Spleen (tissue), 11 donors: ENCODE data around the gene ERMARD. TPM values are rescaled to one million over a fixed set of nuclear protein-coding genes. Genes with fewer than 3 reads are reported as not detected.

Experiments
- DNase-seq: peaks from one replicate; pipeline ENCODE4 v3.0.0-alpha.2; 2020
- H3K27ac ChIP-seq, 8 donors: fragments of 200-600 bp; sonication (generic) in 7 of 8; 1 replicate in 4 of 8; 2 replicates in 4 of 8; pipeline versions ENCODE4 v1.5.0 to v1.8.0; 2016 to 2021; ENCODE audit warnings: inconsistent platforms in 4 of 8, mild to moderate bottlenecking in 4 of 8, moderate library complexity in 1 of 8
- H3K27me3 ChIP-seq, 7 donors: fragments of 200-600 bp; sonication (generic) in 6 of 7; replicated peaks in 1 of 7; 1 replicate in 4 of 7; 2 replicates in 3 of 7; pipeline versions ENCODE4 v1.5.0 to v1.8.0; 2016 to 2021; ENCODE audit warnings: inconsistent platforms in 3 of 7, mild to moderate bottlenecking in 1 of 7
- H3K36me3 ChIP-seq, 6 donors: fragments of 200-600 bp; sonication (generic) in 5 of 6; 1 replicate in 4 of 6; 2 replicates in 2 of 6; pipeline versions ENCODE4 v1.5.0 to v1.8.0; 2016 to 2021; ENCODE audit warnings: inconsistent platforms in 2 of 6
- H3K4me1 ChIP-seq, 6 donors: fragments of 200-600 bp; sonication (generic) in 5 of 6; 1 replicate in 3 of 6; 2 replicates in 3 of 6; pipeline versions ENCODE4 v1.5.0 to v1.8.0; 2016 to 2021; ENCODE audit warnings: inconsistent platforms in 3 of 6
- H3K4me3 ChIP-seq, 8 donors: fragments of 200-600 bp; sonication (generic) in 7 of 8; 1 replicate in 4 of 8; 2 replicates in 4 of 8; pipeline versions ENCODE4 v1.5.0 to v1.8.0; 2016 to 2021; ENCODE audit warnings: inconsistent platforms in 4 of 8, mild to moderate bottlenecking in 4 of 8, moderate library complexity in 2 of 8
- H3K9me3 ChIP-seq, 8 donors: fragments of 200-600 bp; sonication (generic) in 7 of 8; 1 replicate in 4 of 8; 2 replicates in 4 of 8; pipeline versions ENCODE4 v1.5.0 to v1.8.0; 2016 to 2021; ENCODE audit warnings: inconsistent platforms in 4 of 8
- POLR2A ChIP-seq, 3 donors: fragments of 450-650 bp; IDR thresholded peaks; one replicate each; pipeline ENCODE4 v1.5.1; 2017; ENCODE audit warnings: antibody characterized with exemption in 3 of 3, mild to moderate bottlenecking in 1 of 3
- POLR2AphosphoS5 ChIP-seq, 3 donors: sonication (generic); formaldehyde crosslinking; IDR thresholded peaks; one replicate each; pipeline ENCODE4 v1.5.1; 2017; ENCODE audit warnings: antibody characterized with exemption in 3 of 3
- WGBS, 5 donors: extraction: QIAGEN DNeasy Blood & Tissue Kit in 3 of 5; methylation state at CpG; one replicate each; pipeline versions ENCODE4 v1.1.5 to v1.1.7; 2013 to 2018; 5-methylcytosine and 5-hydroxymethylcytosine counted together
- intact Hi-C: fragments of 100-400 bp; cut with DNase I; formaldehyde crosslinking; loops from one replicate; pipeline ENCODE4 v1.15.0; 2023; ENCODE audit warnings: low total_unique reads
- polyA plus RNA-seq, 3 donors: library from polyadenylated mRNA; stranded (reverse); fragments of 200-250 nt; gene quantifications; one replicate each; pipeline ENCODE4 v1.2.1, GENCODE V29; 2013
- total RNA-seq, 7 donors: library from RNA; depleted of rRNA in 3 of 7; stranded (reverse); fragments of >200 nt in 3 of 7; fragmentation: NEBNext Ultra II Directional in 4 of 7; extraction: Animal tissue kit (Norgen Biotek cat#: 25700) in 4 of 7; gene quantifications; one replicate each; pipeline versions ENCODE4 v1.1.0 to v1.2.1, GENCODE V29; 2016 to 2021
- TF ChIP-seq, protein P1 (sequence below), 11 experiments: fragments of 200-600 bp in 7 of 11; fragments of 450-650 bp in 4 of 11; sonication (generic) in 4 of 11; IDR thresholded peaks in 8 of 11; conservative IDR thresholded peaks in 3 of 11; 1 replicate in 7 of 11; 2 replicates in 4 of 11; pipeline versions ENCODE4 v1.4.0 to v1.8.0; 2016 to 2021; ENCODE audit warnings: antibody characterized with exemption in 11 of 11, inconsistent platforms in 4 of 11, mild to moderate bottlenecking in 1 of 11
- donor health status: healthy with polysubstance abuse.
- donor health status: DM: no; HTN: no; CAD: no; lungs with moderate emphysema.
- donor health status: DM: no; HTN: no; CAD: no.
- donor health status: Bipolar disorder and iron deficiency.
- donor health status: healthy.
- donor health status: DM: no; HTN: no; CAD: no.
- donor health status: DM: yes; HTN: yes; CAD: no.

Gene ERMARD
- total and polyA plus RNA-seq, 10 donors, result 23.1 to 87.3 (median 37.7) TPM

DNA sequence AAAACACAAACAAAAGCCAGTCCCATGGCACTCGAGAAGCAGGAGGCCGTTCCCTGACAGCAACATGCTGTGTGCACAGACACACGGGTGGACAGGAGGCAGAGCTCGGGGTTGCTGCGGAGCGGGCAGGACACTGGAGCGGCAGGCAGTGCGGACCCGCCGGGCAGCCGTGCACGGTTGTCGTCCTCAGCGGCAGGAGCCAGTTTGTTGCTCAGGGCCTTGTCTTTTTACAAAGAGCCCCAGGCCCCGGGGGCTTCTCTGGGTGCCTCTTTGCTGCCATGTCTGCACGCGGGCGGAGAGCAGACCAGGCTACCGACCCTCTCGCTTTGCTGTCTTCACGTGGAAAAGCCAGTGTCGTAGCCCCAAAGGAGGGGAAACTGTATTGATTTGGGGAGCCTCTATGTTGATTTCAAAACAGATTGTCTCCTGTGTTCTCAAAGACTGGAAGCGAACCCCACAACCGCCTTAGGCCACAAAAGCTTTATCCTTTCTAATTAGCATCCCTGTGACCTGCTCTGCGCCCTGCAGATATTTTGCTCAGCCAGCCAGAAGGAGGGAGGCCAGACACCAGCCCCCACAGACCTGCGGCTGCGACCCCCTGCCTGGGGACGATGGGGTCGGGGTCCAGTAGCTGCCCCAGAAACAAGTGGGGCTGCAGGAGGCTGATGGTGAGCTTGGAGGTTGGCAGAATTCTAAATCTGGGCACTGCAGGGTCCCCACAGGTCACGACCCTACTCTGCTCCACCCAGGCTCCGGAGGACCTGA lies 50.2 kb downstream of the ERMARD start:
- no peak overlapping the region for H3K4me3 ChIP-seq
- H3K4me1 ChIP-seq, result peaks cover 0 to 15% (median 3%) of the 10 kb centered on the region in 6 donors
- no peak for TF ChIP-seq POLR2A (IDR thresholded peaks at IDR 0.05)
- H3K36me3 ChIP-seq, result no peaks in the 10 kb centered on the region
- WGBS, 5 donors, result 86 to 91% (median 88%) methylated on average over 28 to 31 of the region's 31 CpGs
- intact Hi-C loops, result no loop called here
- no peaks in the 10 kb centered on the region for H3K9me3 ChIP-seq
- DNase-seq, result peak; percentile 65
- H3K27me3 ChIP-seq, result peaks cover 0 to 63% (median 4%) of the 10 kb centered on the region in 7 donors
- H3K27ac ChIP-seq, result no peak overlapping the region

DNA sequence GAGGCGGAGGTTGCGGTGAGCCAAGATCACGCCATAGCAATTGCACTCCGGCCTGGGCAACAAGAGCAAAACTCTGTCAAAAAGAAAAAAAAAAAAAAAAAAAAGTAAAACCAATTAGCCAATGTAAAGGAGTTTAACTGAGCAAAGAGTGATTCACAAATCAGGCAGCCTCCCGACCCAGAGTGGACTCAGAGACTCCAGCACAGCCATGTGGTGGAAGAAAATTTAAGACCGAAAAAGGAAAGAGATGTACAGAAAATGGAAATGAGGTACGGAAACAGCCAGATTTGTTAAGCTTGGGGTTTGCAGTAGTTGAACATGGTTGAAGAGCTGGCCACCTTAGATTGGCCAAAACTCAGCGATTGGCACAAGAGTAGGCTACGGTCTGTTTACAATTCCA lies 51.4 kb downstream of the ERMARD start:
- Histone ChIP-seq H3K27me3 (peaks cover 0 to 71% (median 4%) of the 10 kb centered on the region in 7 donors), H3K36me3 (no peaks in the 10 kb centered on the region), H3K4me3 (no peak overlapping the region), H3K9me3 (no peaks in the 10 kb centered on the region), H3K4me1 (peaks cover 0 to 15% (median 3%) of the 10 kb centered on the region in 6 donors), H3K27ac (no peak overlapping the region)
- WGBS, 5 donors, result 91 to 93% (median 92%) methylated on average over 9 of the region's 9 CpGs
- TF ChIP-seq POLR2AphosphoS5 (IDR thresholded peaks at IDR 0.05) (no peak), POLR2A (IDR thresholded peaks at IDR 0.05) (no peak)
- TF ChIP-seq, protein P1, sequence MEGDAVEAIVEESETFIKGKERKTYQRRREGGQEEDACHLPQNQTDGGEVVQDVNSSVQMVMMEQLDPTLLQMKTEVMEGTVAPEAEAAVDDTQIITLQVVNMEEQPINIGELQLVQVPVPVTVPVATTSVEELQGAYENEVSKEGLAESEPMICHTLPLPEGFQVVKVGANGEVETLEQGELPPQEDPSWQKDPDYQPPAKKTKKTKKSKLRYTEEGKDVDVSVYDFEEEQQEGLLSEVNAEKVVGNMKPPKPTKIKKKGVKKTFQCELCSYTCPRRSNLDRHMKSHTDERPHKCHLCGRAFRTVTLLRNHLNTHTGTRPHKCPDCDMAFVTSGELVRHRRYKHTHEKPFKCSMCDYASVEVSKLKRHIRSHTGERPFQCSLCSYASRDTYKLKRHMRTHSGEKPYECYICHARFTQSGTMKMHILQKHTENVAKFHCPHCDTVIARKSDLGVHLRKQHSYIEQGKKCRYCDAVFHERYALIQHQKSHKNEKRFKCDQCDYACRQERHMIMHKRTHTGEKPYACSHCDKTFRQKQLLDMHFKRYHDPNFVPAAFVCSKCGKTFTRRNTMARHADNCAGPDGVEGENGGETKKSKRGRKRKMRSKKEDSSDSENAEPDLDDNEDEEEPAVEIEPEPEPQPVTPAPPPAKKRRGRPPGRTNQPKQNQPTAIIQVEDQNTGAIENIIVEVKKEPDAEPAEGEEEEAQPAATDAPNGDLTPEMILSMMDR (IDR thresholded peaks at IDR 0.05 in 8 of 11, conservative IDR thresholded peaks at IDR 0.05 in 3 of 11), result no peak
- intact Hi-C loops, result no loop called here
- DNase-seq, result peak; percentile 13

DNA sequence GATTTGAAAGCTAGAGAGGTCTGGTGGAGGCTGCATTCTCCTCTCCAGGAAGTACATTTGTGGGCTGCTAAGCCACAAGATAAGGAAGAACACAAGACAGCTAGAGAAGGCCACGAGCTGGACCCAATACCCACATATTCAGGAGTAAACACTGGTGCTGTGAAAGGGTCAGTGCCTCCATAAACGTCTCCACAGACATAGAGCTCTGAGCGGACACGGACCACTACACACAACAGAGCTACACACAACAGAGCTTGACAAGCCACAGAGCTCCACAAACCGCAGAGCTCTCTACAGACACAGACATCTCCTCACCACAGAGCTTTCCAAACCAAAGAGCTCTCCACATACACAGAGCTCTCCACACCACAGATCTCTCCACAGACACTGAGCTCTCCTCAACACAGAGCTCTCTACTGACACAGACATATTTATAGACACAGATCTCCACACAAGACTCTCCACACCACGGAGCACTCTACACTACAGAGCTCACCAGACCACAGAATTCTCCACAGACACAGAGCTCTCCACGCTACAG lies 51.9 kb downstream of the ERMARD start:
- DNase-seq, result peak; percentile 37
- no peak for TF ChIP-seq POLR2AphosphoS5 (IDR thresholded peaks at IDR 0.05)
- no peak for TF ChIP-seq POLR2A (IDR thresholded peaks at IDR 0.05)
- TF ChIP-seq, protein P1 (IDR thresholded peaks at IDR 0.05 in 8 of 11, conservative IDR thresholded peaks at IDR 0.05 in 3 of 11), result no peak
- no peaks in the 10 kb centered on the region for H3K36me3 ChIP-seq
- H3K4me3 ChIP-seq, result no peak overlapping the region
- 37 to 54% (median 48%) methylated on average over 7 of the region's 7 CpGs for WGBS, 5 donors
- no peak overlapping the region for H3K27ac ChIP-seq
- H3K9me3 ChIP-seq, result no peaks in the 10 kb centered on the region
- H3K27me3 ChIP-seq, result peaks cover 0 to 72% (median 4%) of the 10 kb centered on the region in 7 donors
- intact Hi-C loops, result no loop called here
- peaks cover 0 to 15% (median 3%) of the 10 kb centered on the region in 6 donors for H3K4me1 ChIP-seq

DNA sequence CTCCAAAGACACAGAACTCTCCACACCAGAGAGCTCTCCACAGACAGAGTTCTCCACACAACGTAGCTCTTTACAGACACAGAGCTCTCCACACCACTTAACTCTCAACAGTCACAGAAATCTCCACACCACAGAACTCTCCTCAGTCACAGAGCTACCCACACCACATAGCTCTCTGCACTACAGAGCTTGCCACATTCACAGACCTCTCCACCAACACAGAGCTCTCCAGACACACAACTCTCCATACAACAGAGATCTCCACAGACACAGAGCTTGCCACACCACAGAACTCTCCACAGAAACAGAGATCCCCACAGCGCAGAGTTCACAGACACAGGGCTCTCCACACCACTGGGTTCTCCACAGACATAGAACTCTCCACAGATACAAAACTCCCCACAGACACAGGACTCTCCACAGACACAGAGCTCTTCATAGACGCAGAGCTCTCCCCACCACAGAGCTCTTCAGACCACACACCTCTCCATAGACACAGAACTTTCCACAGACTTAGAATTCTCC lies 52.5 kb downstream of the ERMARD start:
- H3K27me3 ChIP-seq, result peaks cover 0 to 67% (median 4%) of the 10 kb centered on the region in 7 donors
- no peaks in the 10 kb centered on the region for H3K9me3 ChIP-seq
- WGBS, 5 donors, result 57 to 74% (median 66%) methylated on average over 3 of the region's 3 CpGs
- H3K4me3 ChIP-seq, result no peak overlapping the region
- peaks cover 0 to 15% (median 3%) of the 10 kb centered on the region in 6 donors for H3K4me1 ChIP-seq
- H3K27ac ChIP-seq, result no peak overlapping the region
- intact Hi-C loops, result no loop called here
- peak; percentile 29 for DNase-seq
- H3K36me3 ChIP-seq, result no peaks in the 10 kb centered on the region
- TF ChIP-seq, protein P1 (IDR thresholded peaks at IDR 0.05 in 8 of 11, conservative IDR thresholded peaks at IDR 0.05 in 3 of 11), result no peak
- TF ChIP-seq POLR2A (IDR thresholded peaks at IDR 0.05) (no peak), POLR2AphosphoS5 (IDR thresholded peaks at IDR 0.05) (no peak)
